GM23248 (cell line): Measurements from ENCODE around the gene UCHL1. TPM values are rescaled to one million over a fixed set of nuclear protein-coding genes. Genes with fewer than 3 reads are reported as not detected.

ENCODE experiments used
- DNase-seq: peaks from one replicate; pipeline ENCODE4 v3.0.0-alpha.2; 2015
- H2AFZ ChIP-seq: fragments of 200-600 bp; sonication (generic); 2 replicates; pipeline ENCODE4 v1.6.1; 2016; ENCODE audit warnings: antibody characterized with exemption
- H3F3A ChIP-seq: fragments of 200-600 bp; sonication (generic); 2 replicates; pipeline ENCODE4 v1.6.1; 2016; ENCODE audit warnings: mild to moderate bottlenecking, antibody characterized with exemption, mixed run types; ENCODE audit not compliant: insufficient read depth
- H3K27ac ChIP-seq: fragments of 200-600 bp; sonication (generic); 2 replicates; pipeline ENCODE4 v1.5.1; 2016; ENCODE audit warnings: mild to moderate bottlenecking
- H3K27me3 ChIP-seq: fragments of 200-600 bp; sonication (generic); replicated peaks from 2 replicates; pipeline ENCODE4 v1.6.1; 2016; ENCODE audit warnings: mild to moderate bottlenecking; ENCODE audit not compliant: insufficient read depth
- H3K36me3 ChIP-seq: fragments of 200-600 bp; sonication (generic); 2 replicates; pipeline ENCODE4 v1.6.1; 2016; ENCODE audit warnings: low read depth, mild to moderate bottlenecking
- H3K4me1 ChIP-seq: fragments of 200-600 bp; sonication (generic); 2 replicates; pipeline ENCODE4 v1.6.1; 2016; ENCODE audit warnings: mild to moderate bottlenecking; ENCODE audit not compliant: insufficient read depth
- H3K4me2 ChIP-seq: fragments of 200-600 bp; sonication (generic); one replicate; pipeline ENCODE4 v1.6.1; 2016; ENCODE audit warnings: mild to moderate bottlenecking; ENCODE audit not compliant: unreplicated experiment
- H3K4me3 ChIP-seq: fragments of 200-600 bp; sonication (generic); 2 replicates; pipeline ENCODE4 v1.5.1; 2016; ENCODE audit warnings: mild to moderate bottlenecking
- H3K79me2 ChIP-seq: fragments of 200-600 bp; sonication (generic); 2 replicates; pipeline ENCODE4 v1.6.1; 2016; ENCODE audit warnings: mild to moderate bottlenecking; ENCODE audit not compliant: insufficient read depth
- H3K9ac ChIP-seq: fragments of 200-600 bp; sonication (generic); 2 replicates; pipeline ENCODE4 v1.6.1; 2016; ENCODE audit warnings: mild to moderate bottlenecking
- H3K9me2 ChIP-seq: fragments of 200-600 bp; sonication (generic); 2 replicates; pipeline ENCODE4 v1.6.1; 2016; ENCODE audit warnings: mixed run types, mild to moderate bottlenecking, moderate library complexity; ENCODE audit not compliant: insufficient read depth
- H3K9me3 ChIP-seq: fragments of 200-600 bp; sonication (generic); one replicate; pipeline ENCODE4 v1.6.1; 2017; ENCODE audit warnings: low read depth
- H4K20me1 ChIP-seq: fragments of 200-600 bp; sonication (generic); 2 replicates; pipeline ENCODE4 v1.6.0; 2016; ENCODE audit not compliant: insufficient read depth
- EZH2 ChIP-seq: fragments of 200-600 bp; sonication (generic); IDR thresholded peaks from 2 replicates; pipeline ENCODE4 v1.6.1; 2018; ENCODE audit warnings: antibody characterized with exemption, mild to moderate bottlenecking; ENCODE audit not compliant: insufficient read depth, poor library complexity, severe bottlenecking
- EZH2phosphoT487 ChIP-seq: fragments of 200-600 bp; sonication (generic); IDR thresholded peaks from 2 replicates; pipeline ENCODE4 v1.6.1; 2018; ENCODE audit warnings: antibody characterized with exemption, moderate library complexity, mild to moderate bottlenecking, low read depth; ENCODE audit not compliant: insufficient read depth
- WGBS, 2 experiments: methylation state at CpG; one replicate each; pipeline ENCODE4 v1.1.6; 2015 to 2017; ENCODE audit warnings: low lambda C conversion rate in 2 of 2, low coverage in 1 of 2; ENCODE audit errors: missing lambda C conversion rate in 2 of 2; 5-methylcytosine and 5-hydroxymethylcytosine counted together
- in situ Hi-C: fragments of 300-500 bp; cut with MboI; formaldehyde crosslinking; loops from 2 replicates; pipeline ENCODE4 v1.15.0; 2020
- polyA plus RNA-seq: library from polyadenylated mRNA; unstranded; fragments of >200 nt; fragmentation: Nextera tagmentation; extraction: Ambion mirVana; gene quantifications from 2 replicates; pipeline ENCODE4 v1.2.1, GENCODE V29; 2016
- total RNA-seq: library from RNA; depleted of rRNA; stranded (reverse); fragments of >200 nt; shearing (Covaris generic); gene quantifications from 2 replicates; pipeline ENCODE4 v1.2.3, GENCODE V29; 2014

UCHL1 gene
- total and polyA plus RNA-seq, 2 experiments from 2014 or later: 306 to 525 TPM

- Histone ChIP-seq H3K36me3 (no peaks in the 10 kb centered on the region), H3K27me3 (no peaks in the 10 kb centered on the region), H3K4me3 (no peak overlapping the region), H3K79me2 (no peaks in the 10 kb centered on the region), H2AFZ (no peak overlapping the region), H3K4me2 (no peak overlapping the region), H3K4me1 (peaks cover 3% of the 10 kb centered on the region; the same call in 1 of the 2 replicates), H3K9me2 (no peaks in the 10 kb centered on the region), H3K9me3 (no peaks in the 10 kb centered on the region), H4K20me1 (no peaks in the 10 kb centered on the region), H3F3A (peaks cover 3% of the 10 kb centered on the region), H3K9ac (no peak overlapping the region), H3K27ac (no peak overlapping the region)
- no peak for DNase-seq
- no peak for TF ChIP-seq EZH2
- TF ChIP-seq EZH2phosphoT487: no peak
- in situ Hi-C loops: no loop called here
- 92 to 93% methylated on average over 4 of the region's 4 CpGs for WGBS, 2 experiments
Observed at GRCh38 chr4:41221850-41222645, 34.7 kb upstream of the UCHL1 start.

- no peak for TF ChIP-seq EZH2phosphoT487
- no peak for TF ChIP-seq EZH2
- Histone ChIP-seq H3K79me2 (no peaks in the 10 kb centered on the region), H3K9ac (no peak overlapping the region), H3K9me3 (no peaks in the 10 kb centered on the region), H3K36me3 (no peaks in the 10 kb centered on the region), H3K27ac (no peak overlapping the region), H3K4me1 (no peaks in the 10 kb centered on the region), H4K20me1 (no peaks in the 10 kb centered on the region), H3K4me3 (no peak overlapping the region), H3K9me2 (no peaks in the 10 kb centered on the region), H3K4me2 (no peak overlapping the region), H3F3A (no peaks in the 10 kb centered on the region), H2AFZ (no peak overlapping the region), H3K27me3 (no peaks in the 10 kb centered on the region)
- DNase-seq: no peak
- in situ Hi-C loops: no loop called here
- 62 to 72% methylated on average over 4 of the region's 4 CpGs for WGBS, 2 experiments
Observed at GRCh38 chr4:41227902-41228301, 28.8 kb upstream of the UCHL1 start.

- no peak for DNase-seq
- Histone ChIP-seq H3K9me3 (no peaks in the 10 kb centered on the region), H3K4me3 (no peak overlapping the region), H3K36me3 (no peaks in the 10 kb centered on the region), H4K20me1 (no peaks in the 10 kb centered on the region), H3K27me3 (no peaks in the 10 kb centered on the region), H3K79me2 (no peaks in the 10 kb centered on the region), H3K27ac (no peak overlapping the region), H3K9me2 (no peaks in the 10 kb centered on the region), H3K4me2 (no peak overlapping the region), H3F3A (no peaks in the 10 kb centered on the region), H3K4me1 (no peaks in the 10 kb centered on the region), H2AFZ (no peak overlapping the region), H3K9ac (no peak overlapping the region)
- TF ChIP-seq EZH2 (no peak), EZH2phosphoT487 (no peak)
- WGBS, 2 experiments: 73 to 77% methylated on average over 5 of the region's 5 CpGs
- in situ Hi-C loops: no loop called here
Observed at GRCh38 chr4:41232406-41232805, 24.3 kb upstream of the UCHL1 start.

GRCh38 chr4:41232856-41233255 lies 23.9 kb upstream of the UCHL1 start:
- in situ Hi-C loops: no loop called here
- no peaks in the 10 kb centered on the region for H4K20me1 ChIP-seq
- H3K36me3 ChIP-seq: no peaks in the 10 kb centered on the region
- no peak for TF ChIP-seq EZH2phosphoT487
- no peak for TF ChIP-seq EZH2
- no peak overlapping the region for H3K27ac ChIP-seq
- no peaks in the 10 kb centered on the region for H3K9me2 ChIP-seq
- H3K9me3 ChIP-seq: no peaks in the 10 kb centered on the region
- H3K27me3 ChIP-seq: no peaks in the 10 kb centered on the region
- no peak overlapping the region for H3K9ac ChIP-seq
- H2AFZ ChIP-seq: no peak overlapping the region
- H3K4me2 ChIP-seq: no peak overlapping the region
- 71 to 75% methylated on average over 3 of the region's 3 CpGs for WGBS, 2 experiments
- H3F3A ChIP-seq: no peaks in the 10 kb centered on the region
- no peaks in the 10 kb centered on the region for H3K79me2 ChIP-seq
- DNase-seq: no peak
- no peaks in the 10 kb centered on the region for H3K4me1 ChIP-seq
- H3K4me3 ChIP-seq: no peak overlapping the region

GRCh38 chr4:41236032-41236431 lies 20.7 kb upstream of the UCHL1 start:
- no peaks in the 10 kb centered on the region for H4K20me1 ChIP-seq
- H3K4me3 ChIP-seq: no peak overlapping the region
- no peaks in the 10 kb centered on the region for H3K36me3 ChIP-seq
- no peak overlapping the region for H3K9ac ChIP-seq
- H2AFZ ChIP-seq: no peak overlapping the region
- no peaks in the 10 kb centered on the region for H3K27me3 ChIP-seq
- in situ Hi-C loops: no loop called here
- no peaks in the 10 kb centered on the region for H3K9me2 ChIP-seq
- H3K79me2 ChIP-seq: no peaks in the 10 kb centered on the region
- H3K9me3 ChIP-seq: no peaks in the 10 kb centered on the region
- H3F3A ChIP-seq: no peaks in the 10 kb centered on the region
- H3K4me1 ChIP-seq: no peaks in the 10 kb centered on the region
- no peak overlapping the region for H3K4me2 ChIP-seq
- DNase-seq: no peak
- no peak for TF ChIP-seq EZH2phosphoT487
- TF ChIP-seq EZH2: no peak
- WGBS, 2 experiments: 81 to 93% methylated on average over 1 of the region's 1 CpG
- H3K27ac ChIP-seq: no peak overlapping the region
